H1 (cell line): ENCODE data around the gene HAGH. TPM values are rescaled to one million over a fixed set of nuclear protein-coding genes. Genes with fewer than 3 reads are reported as not detected.

Experiments used
- EZH2 ChIP-seq: fragments of 200-600 bp; sonication (generic); IDR thresholded peaks from 2 replicates; pipeline ENCODE4 v1.7.1; 2012; ENCODE audit warnings: low read depth, mild to moderate bottlenecking, moderate library complexity, low read length, inconsistent platforms; ENCODE audit not compliant: severe bottlenecking
- PHF8 ChIP-seq: fragments of 200-600 bp; sonication (generic); conservative IDR thresholded peaks from 2 replicates; pipeline ENCODE4 v1.7.1; 2012; ENCODE audit warnings: low read depth, mild to moderate bottlenecking, inconsistent platforms, low read length, moderate library complexity
- RNF2 ChIP-seq: fragments of 200-900, 300-1000 bp; sonication (generic); IDR thresholded peaks from 2 replicates; pipeline ENCODE4 v1.7.1; 2016; ENCODE audit warnings: borderline replicate concordance, low read depth, mild to moderate bottlenecking, antibody characterized with exemption, low read length; ENCODE audit not compliant: poor library complexity, severe bottlenecking; ENCODE audit errors: missing control alignments
- YY1 ChIP-seq: IDR thresholded peaks from 2 replicates; pipeline ENCODE4 v1.6.1; 2011; ENCODE audit warnings: low read depth, mild to moderate bottlenecking, low read length
- polyA plus RNA-seq, 7 experiments: library from polyadenylated mRNA; depleted of rRNA in 3 of 7; stranded (reverse) in 5 of 7; unstranded in 2 of 7; fragments of >200 nt in 5 of 7; fragments of 200-250 nt in 2 of 7; gene quantifications; 1 replicate in 5 of 7; 2 replicates in 1 of 7; 4 replicates in 1 of 7; pipeline versions ENCODE4 v1.2.1 to v1.2.3, GENCODE V29; 2011 to 2013; ENCODE audit warnings: missing spikeins in 2 of 7, mixed read lengths in 2 of 7
- total RNA-seq: library from RNA; stranded (reverse); fragmentation: NEBNext Ultra II Directional; extraction: Animal tissue kit (Norgen Biotek cat#: 25700); gene quantifications from 2 replicates; pipeline ENCODE4 v1.2.1, GENCODE V29; 2021
- TF ChIP-seq, protein P1 (sequence below): IDR thresholded peaks from 2 replicates; pipeline ENCODE4 v1.6.1; 2011; ENCODE audit warnings: low read length, improper control_type of control experiment

The HAGH gene
- total and polyA plus RNA-seq, 2 of the 8 experiments (the other 6 are each of a cell fraction or from before 2014, with no cell fraction given), result 28.7 to 40.6 TPM

DNA sequence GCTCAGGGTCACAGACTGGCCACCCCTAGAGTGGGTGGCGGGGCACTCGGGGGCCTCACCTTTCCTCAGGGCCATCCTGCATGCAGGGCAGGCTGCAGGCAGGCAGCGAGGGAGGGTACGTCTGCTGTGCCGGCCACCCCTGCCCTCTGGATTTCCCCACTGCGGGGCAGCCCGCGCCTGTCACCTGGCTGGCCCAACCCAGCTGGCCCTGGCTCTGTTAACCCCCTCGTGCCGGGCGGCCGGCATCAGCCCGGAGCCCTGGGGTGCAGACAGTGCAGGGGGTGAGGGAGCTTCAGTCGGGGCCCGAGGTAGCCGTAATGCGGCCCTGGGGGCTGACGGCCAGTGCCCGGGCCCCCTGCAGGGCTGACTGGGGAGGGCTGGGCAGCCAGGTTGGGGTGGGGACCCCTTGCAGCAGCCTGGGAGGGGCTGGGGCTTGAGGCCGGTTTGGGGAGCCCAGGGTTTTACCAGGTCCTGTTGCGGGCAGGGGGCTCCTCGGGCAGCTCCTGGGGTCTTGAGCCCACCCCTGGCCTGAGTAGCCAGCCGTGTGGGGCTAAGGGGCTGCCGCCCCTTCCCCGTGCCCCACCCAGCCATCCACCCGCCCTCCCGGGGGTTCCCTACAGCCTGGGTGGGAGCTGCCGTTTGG is 32.9 kb downstream of the HAGH start, which contains the start of gene IGFALS (continued):
- TF ChIP-seq EZH2, result no peak
- TF ChIP-seq, protein P1, sequence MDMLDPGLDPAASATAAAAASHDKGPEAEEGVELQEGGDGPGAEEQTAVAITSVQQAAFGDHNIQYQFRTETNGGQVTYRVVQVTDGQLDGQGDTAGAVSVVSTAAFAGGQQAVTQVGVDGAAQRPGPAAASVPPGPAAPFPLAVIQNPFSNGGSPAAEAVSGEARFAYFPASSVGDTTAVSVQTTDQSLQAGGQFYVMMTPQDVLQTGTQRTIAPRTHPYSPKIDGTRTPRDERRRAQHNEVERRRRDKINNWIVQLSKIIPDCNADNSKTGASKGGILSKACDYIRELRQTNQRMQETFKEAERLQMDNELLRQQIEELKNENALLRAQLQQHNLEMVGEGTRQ, result no peak
- no peak for TF ChIP-seq PHF8
- TF ChIP-seq RNF2, result no peak
- TF ChIP-seq YY1, result no peak
